ENCODE measurements around the gene ESYT2.
A peak's percentile ranks its signal among the peaks of the same experiment; 100 is the strongest.
"Not testable (repeated sequence)": the region's sequence is repeated elsewhere in the genome, so short reads cannot be mapped to it uniquely, and the experiment has no call there.

ESYT2 gene

GRCh38 chr7:158854681-158855081, 25.4 kb upstream of the ESYT2 start:
- DNase-seq (ENCODE audit: low spot score): no peak

GRCh38 chr7:158850545-158851102, 21.3 kb upstream of the ESYT2 start:
- no peak for DNase-seq (ENCODE audit: low spot score)

- no peak for DNase-seq (ENCODE audit: low spot score)
Measured at GRCh38 chr7:158849768-158850544, 20.6 kb upstream of the ESYT2 start.

GRCh38 chr7:158849442-158849767, 20.1 kb upstream of the ESYT2 start:
- no peak for DNase-seq (ENCODE audit: low spot score)

GRCh38 chr7:158847451-158847866, 18.1 kb upstream of the ESYT2 start:
- no peak for DNase-seq (ENCODE audit: low spot score)

GRCh38 chr7:158846304-158846703, 17.0 kb upstream of the ESYT2 start:
- no peak for DNase-seq (ENCODE audit: low spot score)

- no peak for DNase-seq (ENCODE audit: low spot score)
Measured at GRCh38 chr7:158843771-158844170, 14.5 kb upstream of the ESYT2 start.

DNA sequence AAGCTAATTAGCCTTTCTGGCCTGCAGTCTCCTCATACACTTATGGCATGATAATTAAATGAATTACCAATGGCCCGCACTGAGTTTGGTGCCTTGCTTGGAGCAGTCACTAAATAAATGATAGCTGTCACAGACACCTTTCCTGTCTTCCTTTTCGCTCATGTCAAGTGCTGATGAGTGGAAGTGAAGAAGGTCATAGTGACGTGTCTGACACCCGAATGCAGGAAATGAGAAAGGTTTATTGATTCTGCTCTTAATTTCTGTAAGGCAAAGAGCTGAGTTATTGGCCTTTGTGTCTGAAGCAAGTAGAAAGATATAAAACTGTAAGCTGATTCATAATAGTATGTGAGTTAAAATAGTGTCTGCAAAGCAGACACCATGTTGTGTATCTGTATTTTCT, 13.2 kb upstream of the ESYT2 start:
- DNase-seq (ENCODE audit: low spot score): no peak

DNA sequence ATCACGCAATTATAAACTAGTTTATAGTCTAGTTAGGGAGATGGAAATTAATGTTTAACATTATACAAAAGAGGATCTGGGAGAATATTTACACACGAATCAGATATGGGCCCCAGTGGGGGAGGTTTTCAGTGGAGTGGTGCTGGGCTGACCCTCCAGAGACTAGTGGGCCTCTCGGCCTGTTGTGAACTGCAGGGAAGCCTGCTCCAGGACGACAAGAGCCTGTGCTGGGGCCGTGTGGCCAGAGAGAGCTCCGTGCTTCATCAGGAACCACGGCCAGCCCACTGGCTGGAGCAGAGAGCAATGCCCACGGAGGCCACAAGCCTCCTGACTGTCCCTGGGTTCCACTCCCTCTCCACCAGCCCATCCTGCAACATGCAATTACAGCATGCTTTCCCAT, 11.3 kb upstream of the ESYT2 start:
- no peak for DNase-seq (ENCODE audit: low spot score)

- not testable (repeated sequence) for DNase-seq (ENCODE audit: low spot score)
Measured at GRCh38 chr7:158839177-158839576, 9.9 kb upstream of the ESYT2 start.

DNA sequence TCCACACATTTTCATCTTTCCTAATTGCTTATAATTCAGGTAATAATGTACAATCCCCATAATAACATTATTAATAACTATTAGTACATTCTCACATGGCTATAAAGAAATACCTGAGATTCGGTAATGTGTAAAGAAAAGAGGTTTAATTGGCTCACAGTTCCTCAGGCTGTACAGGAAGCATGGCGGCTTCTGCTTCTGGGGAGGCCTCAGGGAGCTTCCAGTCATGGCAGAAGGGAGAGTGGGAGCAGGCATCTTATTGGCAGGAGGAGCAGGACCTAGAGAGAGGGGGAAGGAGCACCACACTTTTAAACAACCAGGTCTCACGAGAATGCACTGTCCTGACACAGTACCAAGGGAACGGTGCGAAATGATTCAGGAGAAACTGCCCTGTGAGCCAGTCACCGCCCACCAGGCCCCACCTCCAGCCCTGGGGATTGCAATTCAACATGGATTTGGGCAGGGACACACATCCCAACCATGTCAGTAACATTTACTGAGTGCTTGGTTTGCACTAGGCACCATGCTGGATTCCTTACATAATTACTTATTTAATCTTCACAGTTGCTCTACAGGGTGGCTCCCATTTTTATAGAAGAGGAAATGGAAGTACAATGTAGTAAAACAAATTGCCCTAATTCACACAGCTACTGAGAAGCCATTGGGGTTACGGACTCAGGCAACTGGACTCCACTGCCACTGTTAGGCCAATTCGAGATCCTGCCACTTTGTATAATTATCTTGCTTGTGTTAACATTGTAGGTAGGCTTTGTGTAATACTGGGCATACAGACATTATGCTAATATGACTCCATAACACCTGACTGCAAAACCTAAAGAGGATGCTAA, 8.7 kb upstream of the ESYT2 start:
- no peak for DNase-seq (ENCODE audit: low spot score)

- DNase-seq (ENCODE audit: low spot score): no peak
Measured at GRCh38 chr7:158836692-158837091, 7.4 kb upstream of the ESYT2 start.

GRCh38 chr7:158834878-158835784, 5.8 kb upstream of the ESYT2 start:
- DNase-seq (ENCODE audit: low spot score): no peak

GRCh38 chr7:158832994-158833393, 3.7 kb upstream of the ESYT2 start:
- no peak for DNase-seq (ENCODE audit: low spot score)

DNA sequence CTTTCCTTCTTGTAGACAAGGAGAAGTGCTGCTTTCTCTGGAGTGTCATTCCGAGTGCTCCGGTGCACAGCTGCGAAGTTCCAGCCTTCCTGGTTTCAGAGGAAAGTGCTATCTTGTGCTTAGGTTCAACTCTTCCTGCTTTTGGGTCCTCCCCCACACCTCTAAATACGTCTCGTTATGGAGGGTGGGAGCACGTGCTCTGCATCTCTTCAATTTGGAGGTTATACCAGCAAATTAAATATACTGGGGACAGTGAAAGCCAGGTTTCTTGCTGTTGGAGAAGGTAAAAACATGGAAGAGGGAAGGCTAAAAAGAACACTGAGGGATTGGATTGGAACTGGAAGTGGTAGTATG, 2.4 kb upstream of the ESYT2 start:
- no peak for DNase-seq (ENCODE audit: low spot score)

- no peak for DNase-seq (ENCODE audit: low spot score)
Measured at GRCh38 chr7:158830211-158830723, 958 bp upstream of the ESYT2 start.

DNA sequence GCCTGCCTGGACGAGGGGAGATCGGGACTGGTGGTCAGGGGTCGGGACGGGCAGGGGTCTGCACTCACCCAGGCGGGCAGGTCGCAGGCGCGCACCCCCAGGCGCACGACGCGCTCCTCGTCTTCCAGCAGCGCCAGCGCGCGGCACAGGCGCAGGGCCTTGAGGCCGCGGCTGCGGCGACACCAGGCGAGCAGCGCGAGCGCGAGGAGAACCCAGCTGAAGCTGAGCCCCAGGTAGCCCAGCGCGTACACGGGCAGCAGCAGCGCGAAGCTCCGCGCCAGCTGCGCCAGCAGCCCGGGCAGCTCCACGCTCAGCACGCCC, 328 bp downstream of the ESYT2 start:
- no peak for DNase-seq (ENCODE audit: low spot score)

DNA sequence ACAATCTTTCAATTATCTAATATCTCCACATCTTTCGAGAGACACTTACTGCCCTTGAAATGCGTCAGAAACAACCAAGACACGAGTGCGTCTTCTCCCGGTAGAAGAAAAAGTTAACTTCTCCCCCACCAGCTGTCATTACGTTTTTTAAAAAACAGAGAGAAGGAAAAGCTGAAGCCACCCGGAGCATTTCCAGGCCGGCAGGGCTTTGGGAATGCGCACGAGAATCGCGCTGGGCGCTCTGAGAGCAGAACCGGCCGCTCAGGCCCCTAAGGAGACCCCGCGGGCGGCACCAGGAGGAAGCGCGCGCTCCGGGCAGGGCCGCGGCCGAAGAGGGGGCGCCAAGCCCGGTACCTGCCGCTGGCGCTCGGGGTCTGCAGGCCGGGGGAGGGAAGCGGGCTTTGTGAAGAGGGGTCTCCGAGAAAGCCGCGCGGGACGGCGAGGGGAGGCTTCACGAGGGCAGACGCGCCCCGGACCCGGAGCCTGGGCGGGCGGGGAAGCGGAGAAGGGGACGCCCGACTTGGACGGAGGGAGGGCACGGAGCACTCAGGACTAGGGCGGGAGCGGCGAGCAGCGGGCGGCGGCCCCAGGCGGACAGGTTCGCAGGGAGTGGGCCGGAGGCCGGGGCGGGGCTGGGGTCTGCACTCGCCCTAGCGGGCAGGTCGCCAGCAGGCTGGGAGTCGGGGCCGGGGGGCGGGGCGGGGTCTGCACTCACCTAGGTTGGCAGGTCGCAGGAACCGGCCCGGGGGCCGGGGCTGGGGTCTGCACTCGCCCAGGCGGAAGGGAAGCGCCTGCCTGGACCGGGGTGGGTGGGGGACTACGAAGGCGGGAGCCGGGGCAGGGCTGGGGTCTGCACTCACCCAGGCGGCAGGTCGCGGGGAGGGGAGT, 932 bp downstream of the ESYT2 start:
- peak; percentile 78 for DNase-seq (ENCODE audit: low spot score)

- DNase-seq (ENCODE audit: low spot score): no peak
Measured at GRCh38 chr7:158827411-158828132, 1.7 kb downstream of the ESYT2 start.

DNA sequence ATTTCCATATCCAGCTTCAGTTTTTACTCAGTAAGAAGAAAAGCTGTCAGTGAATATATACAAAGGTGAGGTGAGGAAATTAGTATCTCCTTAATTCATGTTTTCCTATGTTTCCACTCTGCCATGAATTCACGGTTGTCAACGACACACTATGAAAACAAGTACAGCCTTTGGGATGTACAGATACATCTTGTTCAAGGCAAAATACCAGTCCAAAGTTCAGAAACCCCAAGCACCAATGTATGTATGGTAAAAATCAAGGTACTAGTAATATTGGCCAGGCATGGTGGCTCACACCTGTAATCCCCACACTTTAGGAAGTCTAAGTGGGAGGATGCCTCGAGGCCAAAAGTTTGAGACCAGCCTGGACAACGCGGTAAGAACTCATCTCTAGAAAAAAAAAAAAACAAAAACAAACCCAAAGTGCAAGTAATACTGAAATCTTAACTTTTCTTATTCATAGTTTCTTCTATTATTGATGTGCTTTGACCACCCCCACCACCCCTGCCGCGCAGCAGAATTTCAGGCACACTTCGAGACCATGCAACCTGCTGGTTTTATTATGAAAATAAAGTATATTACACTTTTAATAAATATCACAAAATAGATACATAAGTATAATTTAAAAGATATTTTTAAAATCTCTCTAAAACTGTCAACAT, 3.5 kb downstream of the ESYT2 start:
- DNase-seq (ENCODE audit: low spot score): no peak
